Measurements from ENCODE around the gene DNAJB2.

DNA sequence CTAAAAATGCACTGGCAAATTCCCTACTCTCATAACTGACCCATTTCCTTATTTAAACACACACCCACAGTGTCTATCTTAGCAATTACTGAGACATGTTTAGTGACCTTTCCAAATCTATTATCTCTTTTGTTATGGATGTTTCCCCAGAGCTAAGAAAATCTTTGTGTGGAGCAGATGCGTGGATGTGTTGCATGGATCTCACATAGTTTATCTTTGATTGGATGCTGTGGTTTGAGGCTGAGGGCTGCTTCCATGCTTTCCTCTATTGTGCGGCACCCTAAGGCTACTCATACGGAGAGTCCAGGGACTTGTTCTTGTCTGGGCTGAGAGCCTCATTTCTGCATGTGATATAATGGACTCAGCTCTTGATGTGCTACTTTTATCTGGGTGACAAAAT, 44.8 kb upstream of the DNAJB2 start:
- TF ChIP-seq, protein P1, sequence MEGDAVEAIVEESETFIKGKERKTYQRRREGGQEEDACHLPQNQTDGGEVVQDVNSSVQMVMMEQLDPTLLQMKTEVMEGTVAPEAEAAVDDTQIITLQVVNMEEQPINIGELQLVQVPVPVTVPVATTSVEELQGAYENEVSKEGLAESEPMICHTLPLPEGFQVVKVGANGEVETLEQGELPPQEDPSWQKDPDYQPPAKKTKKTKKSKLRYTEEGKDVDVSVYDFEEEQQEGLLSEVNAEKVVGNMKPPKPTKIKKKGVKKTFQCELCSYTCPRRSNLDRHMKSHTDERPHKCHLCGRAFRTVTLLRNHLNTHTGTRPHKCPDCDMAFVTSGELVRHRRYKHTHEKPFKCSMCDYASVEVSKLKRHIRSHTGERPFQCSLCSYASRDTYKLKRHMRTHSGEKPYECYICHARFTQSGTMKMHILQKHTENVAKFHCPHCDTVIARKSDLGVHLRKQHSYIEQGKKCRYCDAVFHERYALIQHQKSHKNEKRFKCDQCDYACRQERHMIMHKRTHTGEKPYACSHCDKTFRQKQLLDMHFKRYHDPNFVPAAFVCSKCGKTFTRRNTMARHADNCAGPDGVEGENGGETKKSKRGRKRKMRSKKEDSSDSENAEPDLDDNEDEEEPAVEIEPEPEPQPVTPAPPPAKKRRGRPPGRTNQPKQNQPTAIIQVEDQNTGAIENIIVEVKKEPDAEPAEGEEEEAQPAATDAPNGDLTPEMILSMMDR (IDR thresholded peaks at IDR 0.05) = no peak
- no peak for TF ChIP-seq POLR2A (IDR thresholded peaks at IDR 0.05)

Data from sigmoid colon (tissue), 3 donors.